ENCODE measurements around the gene CATSPER1.

CATSPER1 gene

GRCh38 chr11:65968600-65969482, 57.4 kb downstream of the CATSPER1 start:
- no peak for DNase-seq (ENCODE audit: low read depth in 2 of 2)

GRCh38 chr11:65967329-65967934, 58.8 kb downstream of the CATSPER1 start:
- DNase-seq (ENCODE audit: low read depth in 2 of 2) = no peak
